PC-3 (cell line): ENCODE measurements around the gene RPS10. TPM values are rescaled to one million over a fixed set of nuclear protein-coding genes. Genes with fewer than 3 reads are reported as not detected.

ENCODE experiments used
- ATAC-seq: fragments of 200-7000 bp; cut with Tn5 transposase; 2 replicates; pipeline ENCODE4 v1.9.1; 2020; ENCODE audit warnings: mild to moderate bottlenecking, moderate library complexity
- BruUV-seq: library from RNA; stranded (reverse); fragments of 400-500 nt; replicated peaks from 2 replicates; lab custom pipeline; 2021; lab: Mats Ljungman, UMichigan
- CTCF ChIA-PET: fragments of 300-600 bp; sonication (Branson Sonifier 250); formaldehyde crosslinking; loops from one replicate; lab custom pipeline; 2022; ENCODE audit warnings: antibody characterized with exemption; lab: Charles Lee
- POLR2A ChIA-PET: fragments of 300-600 bp; sonication (Branson Sonifier 250); formaldehyde crosslinking; loops from one replicate; lab custom pipeline; 2022; ENCODE audit warnings: antibody characterized with exemption; ENCODE audit not compliant: unreplicated experiment; lab: Charles Lee
- DNase-seq: peaks from one replicate; pipeline ENCODE4 v3.0.0-alpha.2; 2015
- H2AFZ ChIP-seq: fragments of 300-600 bp; sonication (generic); 2 replicates; pipeline ENCODE4 v1.6.0; 2016; ENCODE audit warnings: antibody characterized with exemption, low read length
- H3F3A ChIP-seq: fragments of 300-600 bp; sonication (generic); one replicate; pipeline ENCODE4 v1.6.0; 2017; ENCODE audit warnings: antibody characterized with exemption, low read length, control low read depth, mild to moderate bottlenecking; ENCODE audit not compliant: unreplicated experiment
- H3K27ac ChIP-seq: fragments of 300-600 bp; sonication (generic); 2 replicates; pipeline ENCODE4 v1.5.1; 2016; ENCODE audit warnings: mild to moderate bottlenecking, low read length
- H3K27me3 ChIP-seq: fragments of 300-600 bp; sonication (generic); 2 replicates; pipeline ENCODE4 v1.6.1; 2016; ENCODE audit warnings: low read length, mixed read lengths
- H3K36me3 ChIP-seq: fragments of 300-600 bp; sonication (generic); 2 replicates; pipeline ENCODE4 v1.6.1; 2016; ENCODE audit warnings: low read depth, mixed run types, low read length, mixed read lengths
- H3K4me1 ChIP-seq: fragments of 300-600 bp; sonication (generic); 2 replicates; pipeline ENCODE4 v1.5.1; 2016; ENCODE audit warnings: low read length; ENCODE audit not compliant: insufficient read depth
- H3K4me2 ChIP-seq: fragments of 300-600 bp; sonication (generic); 2 replicates; pipeline ENCODE4 v1.6.0; 2016; ENCODE audit warnings: low read length
- H3K4me3 ChIP-seq: fragments of 300-600 bp; sonication (generic); 2 replicates; pipeline ENCODE4 v1.5.1; 2016; ENCODE audit warnings: mild to moderate bottlenecking, low read length, mixed read lengths
- H3K79me2 ChIP-seq: fragments of 300-600 bp; sonication (generic); 2 replicates; pipeline ENCODE4 v1.6.1; 2017; ENCODE audit warnings: low read length, mixed read lengths
- H3K9ac ChIP-seq: fragments of 300-600 bp; sonication (generic); 2 replicates; pipeline ENCODE4 v1.6.0; 2016; ENCODE audit warnings: mild to moderate bottlenecking, low read length
- H3K9me2 ChIP-seq: fragments of 300-600 bp; sonication (generic); replicated peaks from 2 replicates; pipeline ENCODE4 v1.6.1; 2016; ENCODE audit warnings: mixed run types, low read length, mixed read lengths
- H3K9me3 ChIP-seq: fragments of 300-600 bp; sonication (generic); 2 replicates; pipeline ENCODE4 v1.6.1; 2016; ENCODE audit warnings: low read length, mixed read lengths
- H4K20me1 ChIP-seq: fragments of 300-600 bp; sonication (generic); 2 replicates; pipeline ENCODE4 v1.6.1; 2016; ENCODE audit warnings: low read length, mixed read lengths
- CTCF ChIP-seq: fragments of 300-600 bp; sonication (generic); conservative IDR thresholded peaks from 2 replicates; pipeline ENCODE4 v1.5.1; 2017; ENCODE audit warnings: antibody characterized with exemption, low read depth, mild to moderate bottlenecking, low read length
- EZH2 ChIP-seq: fragments of 300-600 bp; sonication (generic); IDR thresholded peaks from one replicate; pipeline ENCODE4 v1.6.1; 2017; ENCODE audit warnings: antibody characterized with exemption, mild to moderate bottlenecking, low read length; ENCODE audit not compliant: unreplicated experiment
- EZH2phosphoT487 ChIP-seq: fragments of 300-600 bp; sonication (generic); IDR thresholded peaks from 2 replicates; pipeline ENCODE4 v1.6.1; 2018; ENCODE audit warnings: mild to moderate bottlenecking, antibody characterized with exemption, low read length, borderline replicate concordance
- intact Hi-C: fragments of 100-400 bp; cut with micrococcal nuclease; formaldehyde crosslinking; loops from 2 replicates; pipeline ENCODE4 v1.9.0; 2023
- total RNA-seq: library from RNA; depleted of rRNA; stranded (reverse); fragments of >200 nt; gene quantifications from 2 replicates; pipeline ENCODE4 v1.2.3, GENCODE V29; 2014

Gene RPS10
- total RNA-seq, 1 experiment from 2014 or later: 3,060 TPM

GRCh38 chr6:34435916-34436315, 10.0 kb upstream of the RPS10 start:
- DNase-seq (no peak), ATAC-seq (no peak)
- intact Hi-C loops: no loop called here
- Histone ChIP-seq H3K9me3 (0 out of 2 replicates have a peak, but pooled peaks cover under 1% of the 10 kb centered on the region), H3K4me3 (no peak overlapping the region), H4K20me1 (no peaks in the 10 kb centered on the region), H3K4me2 (no peak overlapping the region), H3K79me2 (no peaks in the 10 kb centered on the region), H2AFZ (no peak overlapping the region), H3K4me1 (no peaks in the 10 kb centered on the region), H3K9ac (no peak overlapping the region), H3F3A (no peaks in the 10 kb centered on the region), H3K36me3 (no peaks in the 10 kb centered on the region), H3K27me3 (no peaks in the 10 kb centered on the region), H3K9me2 (no peaks in the 10 kb centered on the region), H3K27ac (no peak overlapping the region)
- POLR2A ChIA-PET: no interaction called here
- BruUV-seq: no TSS peak
- no peak for TF ChIP-seq EZH2phosphoT487
- CTCF ChIA-PET: no interaction called here

GRCh38 chr6:34425132-34425497, 754 bp downstream of the RPS10 start:
- Histone ChIP-seq H3K36me3 (peaks cover 47% of the 10 kb centered on the region), H3F3A (peaks cover 13% of the 10 kb centered on the region), H3K4me2 (peak overlapping the region; percentile 94), H3K9me2 (no peaks in the 10 kb centered on the region), H3K4me1 (peaks cover 19% of the 10 kb centered on the region), H4K20me1 (peaks cover 40% of the 10 kb centered on the region), H3K9me3 (no peaks in the 10 kb centered on the region), H2AFZ (no peak overlapping the region), H3K27me3 (no peaks in the 10 kb centered on the region), H3K27ac (peak overlapping the region; percentile 47), H3K9ac (peak overlapping the region; percentile 99), H3K4me3 (peak overlapping the region; percentile 99), H3K79me2 (peaks cover 55% of the 10 kb centered on the region)
- BruUV-seq: no TSS peak
- ChIA-PET CTCF (interaction anchor here (0.7 kb wide), 1 partner anchor 31 kb away, joined by 6 read pairs; no protein-coding TSS in a partner anchor), POLR2A (interaction anchor here (0.5 kb wide), 1 partner anchor 9 kb away, joined by 3 read pairs; no protein-coding TSS in a partner anchor)
- ATAC-seq: 0 out of 2 replicates have a peak, but pooled peaks have one; percentile 8
- intact Hi-C loops: no loop called here
- TF ChIP-seq CTCF: no peak
- no peak for TF ChIP-seq EZH2
- TF ChIP-seq EZH2phosphoT487: no peak
- DNase-seq: no peak

- Histone ChIP-seq H3K9me2 (no peaks in the 10 kb centered on the region), H3K27me3 (no peaks in the 10 kb centered on the region), H2AFZ (no peak overlapping the region), H3F3A (peaks cover 13% of the 10 kb centered on the region), H4K20me1 (peaks cover 45% of the 10 kb centered on the region), H3K4me3 (peak overlapping the region; percentile 99), H3K79me2 (peaks cover 60% of the 10 kb centered on the region), H3K9ac (peak overlapping the region; percentile 99), H3K4me2 (peak overlapping the region; percentile 94), H3K9me3 (no peaks in the 10 kb centered on the region), H3K36me3 (peaks cover 53% of the 10 kb centered on the region), H3K4me1 (peaks cover 19% of the 10 kb centered on the region), H3K27ac (peak overlapping the region; percentile 47; the same call in 1 of the 2 replicates)
- TF ChIP-seq CTCF: no peak
- TF ChIP-seq EZH2phosphoT487: no peak
- no peak for TF ChIP-seq EZH2
- intact Hi-C loops: no loop called here
- BruUV-seq: no TSS peak
- DNase-seq: no peak
- ATAC-seq: no peak
- CTCF ChIA-PET: interaction anchor here (0.7 kb wide), 1 partner anchor 31 kb away, joined by 6 read pairs; no protein-coding TSS in a partner anchor
- POLR2A ChIA-PET: interaction anchor here (0.5 kb wide), 1 partner anchor 8 kb away, joined by 3 read pairs; no protein-coding TSS in a partner anchor
Observed at GRCh38 chr6:34424200-34425131, 1.4 kb downstream of the RPS10 start.
